GM12878 (cell line): ENCODE data around the gene MPC1. TPM values are rescaled to one million over a fixed set of nuclear protein-coding genes. Genes with fewer than 3 reads are reported as not detected.

Source experiments
- ATAC-seq: fragments of 200-7000 bp; cut with Tn5 transposase; 3 replicates; pipeline ENCODE4 v1.9.1; 2020; ENCODE audit warnings: mild to moderate bottlenecking, moderate library complexity
- BruUV-seq: library from RNA; stranded (reverse); fragments of 400-500 nt; replicated peaks from 2 replicates; lab custom pipeline; 2021; lab: Mats Ljungman, UMichigan
- CTCF ChIA-PET: fragments of 300-600 bp; sonication (Branson Sonifier 250); formaldehyde crosslinking; extraction: SDS; loops from one replicate; lab custom pipeline; 2021; ENCODE audit warnings: inconsistent platforms; lab: Yijun Ruan, JAX
- POLR2A ChIA-PET: fragments of 350-600 bp; formaldehyde crosslinking; extraction: SDS; loops from one replicate; lab custom pipeline; 2021; ENCODE audit warnings: inconsistent platforms; lab: Charles Lee
- RAD21 ChIA-PET: fragments of 300-600 bp; sonication (Branson Sonifier 250); formaldehyde crosslinking; loops from one replicate; lab custom pipeline; 2023; ENCODE audit warnings: antibody characterized with exemption; ENCODE audit not compliant: unreplicated experiment; lab: Charles Lee
- SMC1A ChIA-PET: fragments of 300-600 bp; sonication (Branson Sonifier 250); formaldehyde crosslinking; loops from one replicate; lab custom pipeline; 2023; ENCODE audit not compliant: unreplicated experiment, uncharacterized antibody; lab: Charles Lee
- DNase-seq: peaks from one replicate; pipeline ENCODE4 v3.0.0-alpha.2; 2011; ENCODE audit warnings: low read depth, low spot score
- FAIRE-seq: peaks from 3 replicates; lab custom pipeline; 2011; peaks lifted over from hg19 to GRCh38; lab: Jason Lieb, UNC
- H2AFZ ChIP-seq: 2 replicates; pipeline ENCODE4 v1.6.0; 2011; ENCODE audit warnings: low read depth, low read length, control low read depth; ENCODE audit not compliant: control insufficient read depth
- H3K27ac ChIP-seq: 2 replicates; pipeline ENCODE4 v1.5.1; 2011; ENCODE audit warnings: control low read depth; ENCODE audit not compliant: control insufficient read depth, insufficient read depth
- H3K27me3 ChIP-seq, 2 experiments: replicated peaks in 1 of 2; 2 replicates each; pipeline versions ENCODE4 v1.6.0 to v1.6.1; 2011; ENCODE audit warnings: low read length in 1 of 2; ENCODE audit not compliant: control insufficient read depth in 2 of 2, insufficient read depth in 2 of 2
- H3K36me3 ChIP-seq, 2 experiments: 2 replicates each; pipeline ENCODE4 v1.5.1; 2011; ENCODE audit warnings: low read length in 1 of 2; ENCODE audit not compliant: control insufficient read depth in 2 of 2, insufficient read depth in 2 of 2
- H3K4me1 ChIP-seq: 2 replicates; pipeline ENCODE4 v1.6.1; 2011; ENCODE audit warnings: mild to moderate bottlenecking, low read length, moderate library complexity, mixed read lengths; ENCODE audit not compliant: control insufficient read depth, insufficient read depth
- H3K4me2 ChIP-seq: 2 replicates; pipeline ENCODE4 v1.6.0; 2011; ENCODE audit warnings: control low read depth; ENCODE audit not compliant: control insufficient read depth, insufficient read depth
- H3K4me3 ChIP-seq: fragments of 200-600 bp; sonication (generic); 2 replicates; pipeline ENCODE4 v1.5.1; 2016
- H3K79me2 ChIP-seq: 2 replicates; pipeline ENCODE4 v1.6.0; 2011; ENCODE audit warnings: low read length; ENCODE audit not compliant: control insufficient read depth, insufficient read depth
- H3K9ac ChIP-seq: 2 replicates; pipeline ENCODE4 v1.8.0; 2011; ENCODE audit warnings: low read length, control low read depth, mixed read lengths; ENCODE audit not compliant: control insufficient read depth, insufficient read depth
- H3K9me3 ChIP-seq: replicated peaks from 3 replicates; pipeline ENCODE4 v1.5.1; 2011; ENCODE audit warnings: mild to moderate bottlenecking, low read length; ENCODE audit not compliant: control insufficient read depth, insufficient read depth
- H4K20me1 ChIP-seq: 2 replicates; pipeline ENCODE4 v1.6.0; 2011; ENCODE audit not compliant: control insufficient read depth, insufficient read depth
- CBX3 ChIP-seq: fragments of 200-600 bp; sonication (generic); IDR thresholded peaks from 2 replicates; pipeline ENCODE4 v1.6.1; 2016; ENCODE audit warnings: low read depth, borderline replicate concordance
- CEBPB ChIP-seq, 2 experiments: fragments of 150-350 bp in 1 of 2; IDR thresholded peaks; 2 replicates each; pipeline ENCODE4 v1.6.1; 2012 to 2014; ENCODE audit warnings: low read depth in 2 of 2, low read length in 2 of 2, borderline replicate concordance in 1 of 2, inconsistent platforms in 1 of 2
- DPF2 ChIP-seq: fragments of 450-650 bp; IDR thresholded peaks from 2 replicates; pipeline ENCODE4 v1.6.1; 2017; ENCODE audit warnings: mild to moderate bottlenecking
- JUNB ChIP-seq: IDR thresholded peaks from 2 replicates; pipeline ENCODE4 v1.6.1; 2016; ENCODE audit warnings: antibody characterized with exemption, mild to moderate bottlenecking
- KAT2A ChIP-seq: conservative IDR thresholded peaks from 2 replicates; pipeline ENCODE4 v1.6.1; 2011; ENCODE audit warnings: low read depth, low read length; ENCODE audit not compliant: control insufficient read depth
- KDM1A ChIP-seq: fragments of 200-600 bp; sonication (generic); IDR thresholded peaks from 2 replicates; pipeline ENCODE4 v1.6.1; 2016; ENCODE audit warnings: borderline replicate concordance
- RAD21 ChIP-seq: IDR thresholded peaks from 2 replicates; pipeline ENCODE4 v1.6.1; 2011; ENCODE audit warnings: mild to moderate bottlenecking, low read depth, low read length, moderate library complexity; ENCODE audit not compliant: insufficient read depth
- RCOR1 ChIP-seq: conservative IDR thresholded peaks from 2 replicates; pipeline ENCODE4 v1.6.1; 2012; ENCODE audit warnings: low read depth, low read length, improper control_type of control experiment
- RELA ChIP-seq: fragments of 450-650 bp; IDR thresholded peaks from 2 replicates; pipeline ENCODE4 v1.8.0; 2014; ENCODE audit warnings: borderline replicate concordance; ENCODE audit not compliant: partially characterized antibody
- STAT1 ChIP-seq: fragments of 450-650 bp; conservative IDR thresholded peaks from 2 replicates; pipeline ENCODE4 v1.6.1; 2014; ENCODE audit warnings: antibody characterized with exemption, mild to moderate bottlenecking
- TCF3 ChIP-seq: IDR thresholded peaks from 2 replicates; pipeline ENCODE4 v1.6.1; 2012; ENCODE audit warnings: low read depth, mild to moderate bottlenecking, low read length, borderline replicate concordance; ENCODE audit not compliant: insufficient read depth
- WRNIP1 ChIP-seq: IDR thresholded peaks from 2 replicates; pipeline ENCODE4 v1.6.1; 2011; ENCODE audit warnings: low read depth, low read length, improper control_type of control experiment, borderline replicate concordance
- YY1 ChIP-seq: IDR thresholded peaks from 2 replicates; pipeline ENCODE4 v1.6.1; 2011; ENCODE audit warnings: low read depth, mild to moderate bottlenecking, low read length
- WGBS: methylation state at CpG from one replicate; pipeline ENCODE4 v1.1.6; 2016; ENCODE audit warnings: low lambda C conversion rate; ENCODE audit not compliant: insufficient replicate concordance, insufficient coverage; ENCODE audit errors: missing lambda C conversion rate; 5-methylcytosine and 5-hydroxymethylcytosine counted together
- in situ Hi-C: fragments of 300-500 bp; cut with MboI; formaldehyde crosslinking; loops from 9 replicates; pipeline ENCODE4 v1.14.3; 2018; ENCODE audit warnings: mixed read lengths
- intact Hi-C: fragments of 100-400 bp; cut with micrococcal nuclease; formaldehyde crosslinking; loops from one replicate; pipeline ENCODE4 v1.14.2; 2022; ENCODE audit not compliant: unreplicated experiment
- polyA plus RNA-seq, 11 experiments: library from polyadenylated mRNA; depleted of rRNA in 4 of 11; unstranded in 6 of 11; stranded (reverse) in 5 of 11; fragments of >200 nt; fragmentation: Nextera tagmentation in 4 of 11; fragmentation: Illumina TruSeq in 1 of 11; extraction: Ambion mirVana in 4 of 11; extraction: Trizol in 1 of 11; gene quantifications; 1 replicate in 1 of 11; 2 replicates in 10 of 11; pipeline versions ENCODE4 v1.2.1 to v1.2.3, GENCODE V29; 2011 to 2016; ENCODE audit warnings: inconsistent platforms in 2 of 11, missing spikeins in 2 of 11, low read depth in 1 of 11
- total RNA-seq, 4 experiments: library from RNA; depleted of rRNA in 3 of 4; stranded (reverse); fragments of >200 nt in 3 of 4; fragmentation: Illumina TruSeq in 1 of 4; extraction: Trizol in 1 of 4; gene quantifications; 2 replicates each; pipeline versions ENCODE4 v1.2.1 to v1.2.3, GENCODE V29; 2013 to 2021
- TF ChIP-seq, protein P1 (sequence below): fragments of 450-650 bp; IDR thresholded peaks from 2 replicates; pipeline ENCODE4 v1.6.1; 2016; ENCODE audit warnings: mild to moderate bottlenecking

The MPC1 gene
- total and polyA plus RNA-seq, 10 of the 15 experiments (the other 5 are each of a cell fraction or from before 2014, with no cell fraction given) = 53.2 to 177 (median 78.8) TPM

DNA sequence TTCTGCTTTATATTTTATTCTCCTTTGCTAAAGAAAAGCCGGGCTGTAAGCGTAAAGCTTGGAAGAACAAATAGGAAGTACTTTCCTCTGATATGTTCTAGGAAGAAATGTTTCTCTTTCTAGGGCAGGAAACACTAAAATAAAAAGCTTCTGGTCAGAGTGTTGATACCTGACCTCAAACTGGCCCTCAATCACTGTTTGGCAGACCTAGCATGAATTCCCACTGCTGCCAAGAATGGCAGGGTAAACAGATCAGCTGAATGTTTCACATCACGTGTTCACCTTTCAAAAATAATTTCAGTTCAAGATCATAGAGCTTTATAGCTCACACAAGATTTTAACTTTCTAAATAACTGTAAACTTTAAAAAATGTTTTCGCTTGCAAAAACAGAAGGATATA is 2.9 kb downstream of the MPC1 start:
- H3K27me3 ChIP-seq = no peaks in the 10 kb centered on the region
- H4K20me1 ChIP-seq = no peaks in the 10 kb centered on the region
- TF ChIP-seq RCOR1 = no peak
- no peak for TF ChIP-seq KDM1A
- no peak for TF ChIP-seq WRNIP1
- TF ChIP-seq RAD21 = no peak
- TF ChIP-seq JUNB = no peak
- TF ChIP-seq DPF2 = no peak
- no peak for TF ChIP-seq RELA
- TF ChIP-seq CBX3 = no peak
- TF ChIP-seq STAT1 = no peak
- no peak for TF ChIP-seq CEBPB (IDR thresholded peaks at IDR 0.05; ENCODE audit: borderline replicate concordance in 1 of 2, low read depth in 2 of 2, low read length in 2 of 2)
- no peak for TF ChIP-seq KAT2A
- TF ChIP-seq, protein P1, sequence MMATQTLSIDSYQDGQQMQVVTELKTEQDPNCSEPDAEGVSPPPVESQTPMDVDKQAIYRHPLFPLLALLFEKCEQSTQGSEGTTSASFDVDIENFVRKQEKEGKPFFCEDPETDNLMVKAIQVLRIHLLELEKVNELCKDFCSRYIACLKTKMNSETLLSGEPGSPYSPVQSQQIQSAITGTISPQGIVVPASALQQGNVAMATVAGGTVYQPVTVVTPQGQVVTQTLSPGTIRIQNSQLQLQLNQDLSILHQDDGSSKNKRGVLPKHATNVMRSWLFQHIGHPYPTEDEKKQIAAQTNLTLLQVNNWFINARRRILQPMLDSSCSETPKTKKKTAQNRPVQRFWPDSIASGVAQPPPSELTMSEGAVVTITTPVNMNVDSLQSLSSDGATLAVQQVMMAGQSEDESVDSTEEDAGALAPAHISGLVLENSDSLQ = no peak
- no peak for TF ChIP-seq YY1
- no peak for TF ChIP-seq TCF3
- no peaks in the 10 kb centered on the region for H3K36me3 ChIP-seq
- H3K9ac ChIP-seq = no peak overlapping the region
- H3K4me1 ChIP-seq = peaks cover 5% of the 10 kb centered on the region
- in situ Hi-C loops (loop anchor here (5.0 kb wide), 1 partner anchor 47 kb away; no protein-coding TSS in a partner anchor), intact Hi-C loops (no loop called here)
- no peak for ATAC-seq
- H3K79me2 ChIP-seq = peaks cover 39% of the 10 kb centered on the region
- DNase-seq = no peak
- RAD21 ChIA-PET = interaction anchor here (0.6 to 4.3 kb wide), 12 partner anchors 14 to 569 kb away, joined by 3 to 73 read pairs (median 15); no protein-coding TSS in a partner anchor
- no peak overlapping the region for H3K4me2 ChIP-seq
- no peak overlapping the region for H3K4me3 ChIP-seq
- no peaks in the 10 kb centered on the region for H3K9me3 ChIP-seq
- no TSS peak for BruUV-seq
- H3K27ac ChIP-seq = no peak overlapping the region
- POLR2A ChIA-PET = interaction anchor here (1.0 to 2.8 kb wide), 6 partner anchors 28 to 70 kb away, joined by 3 to 24 read pairs (median 6); partner anchors contain the start of gene SFT2D1
- 84% methylated on average over 4 of the region's 4 CpGs for WGBS
- CTCF ChIA-PET = interaction anchor here (0.9 to 7.4 kb wide), 14 partner anchors 9 to 103 kb away, joined by 3 to 211 read pairs (median 14); partner anchors contain the start of gene PRR18
- no peak overlapping the region for H2AFZ ChIP-seq
- no peak for FAIRE-seq
- SMC1A ChIA-PET = interaction anchor here (1.1 to 6.9 kb wide), 18 partner anchors 14 to 103 kb away, joined by 3 to 79 read pairs (median 7); partner anchors contain the start of genes PRR18 and SFT2D1
